K562 (cell line): ENCODE results near the gene SYT15. TPM values are rescaled to one million over a fixed set of nuclear protein-coding genes. Genes with fewer than 3 reads are reported as not detected.

ENCODE experiments used
- ATAC-seq: fragments of 200-7000 bp; cut with Tn5 transposase; 3 replicates; pipeline ENCODE4 v1.9.1; 2020; ENCODE audit warnings: moderate library complexity
- BruUV-seq: library from RNA; stranded (reverse); fragments of 400-500 nt; replicated peaks from 2 replicates; lab custom pipeline; 2021; lab: Mats Ljungman, UMichigan
- CTCF ChIA-PET: fragments of 300-600 bp; formaldehyde crosslinking; extraction: SDS; loops from one replicate; lab custom pipeline; 2021; ENCODE audit warnings: low intra/inter-chr PET ratio; lab: Yijun Ruan, JAX
- POLR2A ChIA-PET: fragments of 300-600, 350-650 bp; sonication (Branson Sonifier 250); formaldehyde crosslinking; extraction: SDS; loops from one replicate; lab custom pipeline; 2021; ENCODE audit warnings: antibody characterized with exemption, inconsistent platforms; lab: Yijun Ruan, JAX
- DNase-seq, 4 experiments: peaks; one replicate each; pipeline versions ENCODE4 v3.0.0 to v3.0.0-alpha.2; 2011 to 2018; ENCODE audit warnings: low spot score in 3 of 4, mixed read lengths in 3 of 4; ENCODE audit errors: extremely low read depth in 1 of 4
- FAIRE-seq: peaks from 2 replicates; lab custom pipeline; 2011; peaks lifted over from hg19 to GRCh38; lab: Jason Lieb, UNC
- H2AFZ ChIP-seq: 2 replicates; pipeline ENCODE4 v1.6.0; 2011; ENCODE audit warnings: low read depth, low read length, control low read depth, inconsistent platforms
- H3K27ac ChIP-seq: fragments of 200-600 bp; 3 replicates; pipeline ENCODE4 v1.8.0; 2011; ENCODE audit warnings: low read depth, mild to moderate bottlenecking, control low read depth, inconsistent platforms, low read length, moderate library complexity, mixed read lengths; ENCODE audit errors: extremely low read depth
- H3K27me3 ChIP-seq, 2 experiments: fragments of 300-600 bp in 1 of 2; 2 replicates in 1 of 2; 3 replicates in 1 of 2; pipeline versions ENCODE4 v1.6.0 to v1.8.0; 2011; ENCODE audit warnings: inconsistent platforms in 2 of 2, low read length in 2 of 2, mild to moderate bottlenecking in 1 of 2, mixed read lengths in 1 of 2, moderate library complexity in 1 of 2; ENCODE audit not compliant: control insufficient read depth in 2 of 2, insufficient read depth in 2 of 2
- H3K36me3 ChIP-seq: fragments of 300-600 bp; 3 replicates; pipeline ENCODE4 v1.8.0; 2011; ENCODE audit warnings: mild to moderate bottlenecking, low read length, inconsistent platforms; ENCODE audit not compliant: control insufficient read depth, insufficient read depth
- H3K4me1 ChIP-seq, 2 experiments: fragments of 200-600 bp in 1 of 2; replicated peaks in 1 of 2; 2 replicates in 1 of 2; 3 replicates in 1 of 2; pipeline versions ENCODE4 v1.5.1 to v1.8.0; 2011; ENCODE audit warnings: inconsistent platforms in 2 of 2, low read length in 2 of 2, mild to moderate bottlenecking in 1 of 2, mixed read lengths in 1 of 2, moderate library complexity in 1 of 2; ENCODE audit not compliant: control insufficient read depth in 2 of 2, insufficient read depth in 2 of 2
- H3K4me2 ChIP-seq: 2 replicates; pipeline ENCODE4 v1.6.1; 2011; ENCODE audit warnings: low read length, control low read depth, inconsistent platforms, mixed read lengths; ENCODE audit not compliant: insufficient read depth
- H3K4me3 ChIP-seq: fragments of 200-600 bp; sonication (generic), shearing (Covaris generic); 2 replicates; pipeline ENCODE4 v1.5.1; 2016; ENCODE audit warnings: control low read depth, inconsistent platforms
- H3K79me2 ChIP-seq: fragments of 200-600 bp; 3 replicates; pipeline ENCODE4 v1.8.0; 2011; ENCODE audit warnings: low read length, inconsistent platforms; ENCODE audit not compliant: control insufficient read depth, insufficient read depth
- H3K9ac ChIP-seq, 2 experiments: 2 replicates each; pipeline versions ENCODE4 v1.6.0 to v1.6.1; 2011; ENCODE audit warnings: low read depth in 2 of 2, low read length in 2 of 2, control low read depth in 1 of 2, inconsistent platforms in 1 of 2, mild to moderate bottlenecking in 1 of 2, mixed read lengths in 1 of 2; ENCODE audit not compliant: insufficient read depth in 1 of 2
- H3K9me1 ChIP-seq: one replicate; pipeline ENCODE4 v1.6.0; 2011; ENCODE audit warnings: inconsistent platforms, mild to moderate bottlenecking, low read length, moderate library complexity; ENCODE audit not compliant: control insufficient read depth, insufficient read depth
- H3K9me3 ChIP-seq: replicated peaks from 2 replicates; pipeline ENCODE4 v1.5.1; 2011; ENCODE audit warnings: low read depth, low read length, inconsistent platforms; ENCODE audit not compliant: control insufficient read depth, insufficient read depth
- H4K20me1 ChIP-seq: replicated peaks from 2 replicates; pipeline ENCODE4 v1.6.1; 2011; ENCODE audit warnings: low read length, inconsistent platforms, mixed read lengths; ENCODE audit not compliant: control insufficient read depth, insufficient read depth
- FOXJ2 ChIP-seq: fragments of 200-800 bp; sonication (Bioruptor generic); IDR thresholded peaks from 2 replicates; pipeline ENCODE4 v1.6.1; 2016; ENCODE audit warnings: missing genetic modification characterization, missing compliant biosample characterization
- ID3 ChIP-seq, 2 experiments: fragments of 250-450 bp in 1 of 2; fragments of 450-650 bp in 1 of 2; sonication (Bioruptor Pico) in 1 of 2; IDR thresholded peaks; 2 replicates each; pipeline versions ENCODE4 v1.6.1 to v1.8.0; 2016 to 2021; ENCODE audit warnings: mild to moderate bottlenecking in 2 of 2, moderate library complexity in 2 of 2, missing compliant biosample characterization in 1 of 2, missing genetic modification characterization in 1 of 2
- PTRF ChIP-seq: fragments of 450-650 bp; IDR thresholded peaks from 2 replicates; pipeline ENCODE4 v1.6.1; 2016; ENCODE audit warnings: mild to moderate bottlenecking, missing genetic modification characterization, missing compliant biosample characterization
- ZNF639 ChIP-seq, 2 experiments: fragments of 200-800 bp in 1 of 2; sonication (Bioruptor generic) in 1 of 2; sonication (generic) in 1 of 2; formaldehyde crosslinking in 1 of 2; IDR thresholded peaks in 1 of 2; conservative IDR thresholded peaks in 1 of 2; 2 replicates each; pipeline versions ENCODE4 v1.5.0 to v1.6.1; 2016 to 2020; ENCODE audit warnings: missing compliant biosample characterization in 1 of 2, missing genetic modification characterization in 1 of 2, missing genetic modification reagents in 1 of 2
- WGBS: fragments of 100-300 bp; shearing (Covaris generic); methylation state at CpG from one replicate; pipeline ENCODE4 v1.1.6; 2016; ENCODE audit warnings: low coverage, mixed read lengths; ENCODE audit not compliant: insufficient coverage; ENCODE audit errors: missing lambda C conversion rate; 5-methylcytosine and 5-hydroxymethylcytosine counted together
- in situ Hi-C: fragments of 300-500 bp; cut with MboI; formaldehyde crosslinking; loops from 4 replicates; pipeline ENCODE4 v1.15.0; 2018; ENCODE audit warnings: inconsistent platforms, mixed read lengths
- intact Hi-C: fragments of 100-400 bp; cut with micrococcal nuclease; formaldehyde crosslinking; loops from 2 replicates; pipeline ENCODE4 v1.14.2; 2022
- polyA plus RNA-seq, 8 experiments: library from polyadenylated mRNA; depleted of rRNA in 4 of 8; stranded (reverse) in 5 of 8; unstranded in 3 of 8; fragments of >200 nt; fragmentation: Nextera tagmentation in 2 of 8; fragmentation: Illumina TruSeq in 1 of 8; extraction: Ambion mirVana in 2 of 8; extraction: Trizol in 1 of 8; gene quantifications; 2 replicates each; pipeline versions ENCODE4 v1.2.1 to v1.2.3, GENCODE V29; 2011 to 2014; ENCODE audit warnings: inconsistent platforms in 1 of 8, missing spikeins in 1 of 8
- total RNA-seq, 7 experiments: library from RNA; depleted of rRNA in 6 of 7; stranded (reverse); fragments of >200 nt in 6 of 7; fragmentation: Illumina TruSeq in 2 of 7; extraction: Trizol in 2 of 7; gene quantifications; 2 replicates each; pipeline versions ENCODE4 v1.2.1 to v1.2.3, GENCODE V29; 2011 to 2021; ENCODE audit warnings: low replicate concordance in 1 of 7

Gene SYT15
- total and polyA plus RNA-seq, 9 of the 15 experiments (the other 6 are each of a cell fraction or from before 2014, with no cell fraction given): 0.05 to 0.82 (median 0.21) TPM; not detected in 1

GRCh38 chr10:46548498-46549090 is 30.3 kb upstream of the SYT15 start:
- H2AFZ ChIP-seq: no peak overlapping the region
- H3K4me2 ChIP-seq: no peak overlapping the region
- H3K79me2 ChIP-seq: no peaks in the 10 kb centered on the region
- POLR2A ChIA-PET: interaction anchor here (0.8 kb wide), 1 partner anchor 333 kb away, joined by 4 read pairs; no protein-coding TSS in a partner anchor
- no TSS peak for BruUV-seq
- TF ChIP-seq PTRF (no peak), ZNF639 (CRISPR knock-in tag; conservative IDR thresholded peaks at IDR 0.05 in 1 of 2, IDR thresholded peaks at IDR 0.05 in 1 of 2) (0 out of 4 replicates have a peak, but pooled peaks of 1 of the 2 experiments have one; percentile 35), FOXJ2 (no peak), ID3 (CRISPR knock-in tag; IDR thresholded peaks at IDR 0.05) (no peak), ID3 (tag; IDR thresholded peaks at IDR 0.05) (no peak)
- in situ Hi-C loops: no loop called here
- no peaks in the 10 kb centered on the region for H3K9me3 ChIP-seq
- 0% methylated on average over 7 of the region's 7 CpGs for WGBS
- ATAC-seq: no peak
- intact Hi-C loops: loop anchor here (2.0 kb wide), 1 partner anchor 20 kb away; no protein-coding TSS in a partner anchor
- CTCF ChIA-PET: interaction anchor here (0.7 kb wide), 1 partner anchor 325 kb away, joined by 3 read pairs; no protein-coding TSS in a partner anchor
- FAIRE-seq: no peak
- no peaks in the 10 kb centered on the region for H3K36me3 ChIP-seq
- H3K27ac ChIP-seq: no peak overlapping the region
- peaks cover 41 to 90% of the 10 kb centered on the region in 2 experiments; a peak in 4 of 5 replicates for H3K27me3 ChIP-seq
- H3K4me1 ChIP-seq: peaks cover 7 to 21% of the 10 kb centered on the region in 2 experiments; a peak in 4 of 5 replicates
- no peaks in the 10 kb centered on the region for H3K9me1 ChIP-seq
- no peak overlapping the region for H3K4me3 ChIP-seq
- no peak overlapping the region; a peak in 1 of 4 replicates for H3K9ac ChIP-seq
- peaks cover 66% of the 10 kb centered on the region for H4K20me1 ChIP-seq
- no peak for DNase-seq
